NCI-H1694 treated with DMSO at 0.1 percent for 48 hours (cell line): ENCODE results near the gene CLIC4.
"Not testable (repeated sequence)": the region's sequence is repeated elsewhere in the genome, so short reads cannot be mapped to it uniquely, and the experiment has no call there.

Experiments
- DNase-seq: peaks from one replicate; lab custom pipeline; 2025; lab: John Stamatoyannopoulos, UW

Gene CLIC4

DNA sequence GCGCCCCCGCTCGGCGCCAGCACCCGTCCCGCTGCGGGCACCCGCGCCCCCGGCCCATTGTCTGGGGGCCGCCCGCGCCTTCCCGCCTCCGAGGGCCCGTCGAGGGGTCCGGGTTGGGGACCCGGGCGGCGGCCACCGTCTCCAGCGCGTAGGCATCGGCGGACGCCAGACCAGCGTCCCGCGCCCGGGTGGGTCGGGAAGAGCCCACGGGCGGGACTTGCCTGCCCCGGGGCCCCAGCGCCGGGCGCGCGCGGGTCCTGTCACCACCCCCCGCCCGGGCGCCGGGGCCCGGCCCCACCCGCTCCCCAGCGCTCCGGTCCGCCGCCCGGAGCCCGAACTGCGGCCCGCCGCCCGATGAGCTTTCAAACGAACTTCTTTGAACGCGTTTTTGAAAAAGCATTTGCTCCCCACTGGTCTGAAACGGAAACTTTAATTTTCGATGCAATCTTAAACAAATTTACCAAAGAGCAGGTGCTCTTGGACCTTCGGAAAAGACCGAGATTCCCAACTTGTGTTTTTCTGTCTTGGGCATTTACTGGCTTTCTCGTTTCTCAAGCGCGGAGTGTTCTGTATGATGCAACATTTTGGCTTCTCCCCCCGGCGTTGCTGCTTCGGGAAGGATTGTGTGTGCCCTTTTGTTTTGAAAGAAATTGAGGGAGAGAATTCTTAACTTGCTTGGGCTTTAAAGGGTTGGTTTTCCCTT is 615 bp downstream of the CLIC4 start:
- DNase-seq = no peak

DNA sequence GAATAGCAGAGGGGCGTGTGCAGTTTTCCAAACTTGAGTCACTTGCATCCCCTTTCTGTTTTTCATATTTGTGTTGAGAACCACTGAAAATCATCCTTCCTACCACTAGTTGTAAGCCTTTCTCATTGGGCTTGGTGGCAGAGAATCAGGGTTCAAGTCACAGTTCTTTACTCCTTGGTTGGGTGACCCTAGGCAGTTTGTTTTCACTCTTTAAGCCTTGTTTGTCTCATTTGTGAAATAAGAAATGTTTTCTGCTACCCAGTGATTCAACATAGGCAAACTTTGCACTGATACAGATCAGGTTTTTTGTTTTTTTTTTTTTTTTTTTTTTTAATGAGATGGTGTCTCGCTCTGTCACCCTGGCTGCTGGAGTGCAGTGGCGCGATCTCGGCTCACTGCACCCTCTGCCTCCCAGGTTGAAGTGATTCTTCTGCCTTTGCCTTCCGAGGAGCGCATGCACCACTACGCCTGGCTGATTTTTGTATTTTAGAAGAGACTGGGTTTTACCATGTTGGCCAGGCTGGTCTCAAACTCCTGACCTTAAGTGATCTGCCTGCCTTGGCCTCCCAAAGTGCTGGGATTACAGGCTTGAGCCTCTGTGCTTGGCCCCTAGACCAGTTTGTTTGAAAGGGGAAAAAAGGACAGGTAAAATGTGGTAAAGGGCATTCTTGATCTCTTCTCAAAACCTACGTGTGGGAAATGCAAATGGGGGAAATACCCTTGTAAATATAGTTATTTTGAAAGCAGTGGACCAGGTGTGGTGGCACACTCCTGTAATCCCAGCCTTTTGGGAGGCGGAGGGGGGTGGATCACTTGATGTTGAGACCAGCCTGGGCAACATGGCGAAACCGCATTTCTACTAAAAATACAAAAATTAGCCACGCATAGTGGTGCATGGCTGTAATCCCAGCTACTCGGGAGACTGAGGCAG is 3.2 kb downstream of the CLIC4 start:
- no peak for DNase-seq

DNA sequence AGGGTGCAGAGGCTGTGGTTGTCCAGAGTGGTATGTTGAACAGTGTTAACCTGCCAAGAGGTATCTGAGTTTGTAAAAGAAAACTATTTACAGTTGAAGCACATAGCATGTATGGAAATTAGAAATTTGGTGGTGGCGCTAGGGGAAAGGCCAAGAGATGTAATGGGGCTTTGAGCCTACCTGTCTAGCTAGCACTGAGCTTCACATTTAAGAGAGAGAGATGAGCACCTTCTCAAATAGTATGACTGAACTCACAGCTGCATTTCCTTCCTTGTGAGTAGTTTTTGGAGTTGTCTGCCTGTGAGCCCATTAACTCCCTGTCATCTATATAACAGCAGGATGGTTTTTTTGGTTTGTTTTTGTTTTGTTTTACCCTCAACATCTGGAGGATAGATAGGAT is 4.0 kb downstream of the CLIC4 start:
- no peak for DNase-seq

DNA sequence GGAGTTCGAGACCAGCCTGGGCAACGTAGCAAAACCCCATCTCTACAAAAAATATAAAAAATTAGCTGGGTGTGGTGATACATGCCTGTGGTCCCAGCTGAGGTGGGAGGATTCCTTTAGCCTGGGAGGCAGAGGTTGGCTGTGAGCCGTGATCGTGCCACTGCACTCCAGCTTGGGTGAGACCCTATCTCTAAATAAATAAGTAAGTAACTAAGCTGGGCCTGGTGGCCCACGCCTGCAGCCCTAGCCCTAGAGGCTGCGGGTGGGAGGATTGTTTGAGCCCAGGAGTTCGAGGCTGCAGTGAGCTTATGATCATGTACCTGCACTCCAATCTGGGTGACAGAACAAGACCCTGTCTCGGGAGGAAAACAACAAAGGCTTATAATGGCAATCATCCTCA is 4.6 kb downstream of the CLIC4 start:
- DNase-seq = no peak

DNA sequence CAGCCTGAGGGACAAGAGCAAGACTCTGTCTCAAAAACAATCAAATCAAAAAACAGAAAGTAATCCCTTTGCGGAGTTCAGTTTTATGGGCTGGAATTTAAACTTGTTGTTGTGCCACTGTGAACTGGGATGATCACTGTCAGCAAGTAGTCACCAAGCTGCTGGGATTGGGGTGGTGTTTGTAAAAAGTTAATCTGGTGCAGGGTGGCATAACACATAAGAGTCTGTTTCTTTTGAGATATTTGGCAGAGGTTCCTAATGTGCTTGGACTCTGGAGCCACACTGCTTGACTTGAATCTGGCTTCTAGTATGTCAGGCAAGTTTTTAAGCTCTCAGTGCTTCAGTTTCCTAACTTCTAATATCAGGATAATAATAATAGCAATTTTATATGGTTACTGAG is 6.6 kb downstream of the CLIC4 start:
- no peak for DNase-seq

DNA sequence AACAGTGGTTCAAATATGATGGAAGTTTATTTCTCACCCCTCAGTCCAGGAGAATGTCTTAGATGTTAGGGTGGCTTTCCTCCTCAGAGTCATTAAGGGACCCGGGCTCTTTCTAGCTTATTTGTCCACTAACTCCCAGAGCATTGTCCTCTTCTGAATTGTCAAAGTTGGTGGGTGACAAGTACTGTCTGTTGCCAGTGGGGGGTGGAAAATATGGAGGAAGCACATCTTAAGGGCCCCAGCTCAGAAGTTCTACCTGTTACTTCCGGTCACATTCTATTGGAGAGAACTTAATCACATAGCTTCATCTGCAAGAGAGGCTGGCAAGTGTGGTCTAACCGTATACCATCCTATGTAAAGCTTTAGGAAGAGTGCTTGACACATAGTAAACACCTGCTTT is 7.1 kb downstream of the CLIC4 start:
- DNase-seq = no peak

DNA sequence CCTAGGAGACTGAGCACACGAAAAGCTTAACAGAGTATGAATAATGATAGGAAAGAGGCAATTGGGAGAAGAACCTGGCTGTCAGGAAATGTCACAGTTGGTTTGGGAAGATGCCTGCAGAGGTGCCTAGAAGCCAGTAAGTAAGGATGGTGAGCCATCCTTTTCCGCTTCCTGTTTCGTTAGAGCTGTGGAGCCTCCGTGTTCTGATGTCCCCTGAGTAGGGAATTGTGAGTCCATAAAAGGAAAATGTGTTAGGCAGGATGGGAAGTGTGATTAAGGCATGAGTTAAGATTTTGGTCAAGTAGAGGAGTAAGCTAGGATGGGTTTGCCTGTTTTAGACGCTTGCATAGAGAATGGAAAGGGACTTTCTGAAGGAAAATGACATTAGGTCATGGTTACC is 9.0 kb downstream of the CLIC4 start:
- DNase-seq = no peak

DNA sequence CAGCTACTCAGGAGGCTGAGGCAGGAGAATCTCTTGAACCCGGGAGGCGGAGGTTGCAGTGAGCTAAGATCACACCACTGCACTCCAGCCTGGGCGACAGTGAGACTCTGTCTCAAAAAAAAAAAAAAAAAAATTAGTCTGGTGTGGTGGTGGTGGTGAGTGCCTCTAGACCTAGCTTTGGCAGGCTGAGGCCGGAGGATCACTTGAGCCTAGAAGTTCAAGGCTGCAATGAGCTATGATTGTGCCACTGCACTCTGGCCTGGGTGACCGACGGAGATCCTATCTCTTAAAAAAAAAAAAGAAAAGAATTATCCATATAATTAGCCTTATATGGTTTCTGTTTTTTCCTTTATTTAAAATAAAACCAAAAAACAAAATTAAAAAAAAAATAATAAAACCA is 10.1 kb downstream of the CLIC4 start:
- DNase-seq = not testable (repeated sequence)

DNA sequence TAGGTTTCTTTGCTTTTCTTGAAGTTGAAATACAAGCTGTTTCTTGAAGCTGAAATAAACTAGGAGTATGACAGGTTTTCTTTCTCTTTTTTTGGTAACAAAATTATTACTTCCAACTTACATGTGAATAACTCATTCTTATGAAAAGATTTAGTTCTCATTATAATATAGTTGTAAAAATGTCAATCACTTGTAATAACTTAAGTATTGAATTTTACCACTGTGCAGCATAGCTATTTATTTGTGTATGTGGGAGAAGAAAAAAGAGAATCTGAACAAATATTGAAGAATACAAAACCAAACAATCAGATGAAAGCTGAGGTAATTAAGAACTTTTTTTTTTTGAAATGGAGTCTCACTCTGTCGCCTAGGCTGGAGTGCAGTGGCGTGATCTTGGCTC is 11.1 kb downstream of the CLIC4 start:
- no peak for DNase-seq

DNA sequence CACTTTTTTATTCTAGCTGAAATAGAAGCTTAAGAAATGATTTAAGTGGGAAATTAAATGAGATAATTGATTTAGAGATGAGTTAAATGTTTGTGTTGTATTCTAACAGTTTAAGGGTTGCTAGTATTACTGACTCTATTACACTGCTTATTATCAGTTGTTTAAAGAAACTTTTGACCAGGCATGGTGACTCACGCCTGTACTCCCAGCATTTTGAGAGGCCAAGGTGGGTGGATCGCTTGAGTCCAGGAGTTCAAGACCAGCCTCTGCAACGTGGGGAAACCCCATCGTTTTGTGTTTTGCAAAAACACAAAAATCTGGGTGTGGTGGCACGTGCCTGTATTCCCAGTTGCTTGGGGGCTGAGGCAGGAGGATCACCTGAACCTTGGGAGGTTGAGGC is 14.2 kb downstream of the CLIC4 start:
- DNase-seq = no peak

DNA sequence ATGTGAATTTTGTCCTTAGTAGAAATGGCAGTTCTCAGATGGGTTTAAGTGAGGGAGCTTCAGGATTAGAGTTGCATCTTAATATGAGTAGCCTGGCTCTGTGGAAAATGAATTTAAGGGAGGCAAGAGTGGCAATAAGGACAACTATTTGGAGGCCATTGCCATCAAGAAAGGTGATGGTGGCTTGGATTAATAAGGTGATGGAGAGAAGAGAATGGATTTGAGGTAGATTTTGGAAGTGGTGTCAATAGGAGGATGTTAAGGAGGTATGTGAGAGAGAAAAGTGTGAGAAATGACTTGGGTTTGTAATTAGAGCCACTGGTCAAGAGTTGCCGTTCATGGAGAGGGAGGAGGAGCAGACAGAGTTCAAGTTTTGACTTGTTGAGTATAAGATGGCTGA is 16.3 kb downstream of the CLIC4 start:
- DNase-seq = no peak

DNA sequence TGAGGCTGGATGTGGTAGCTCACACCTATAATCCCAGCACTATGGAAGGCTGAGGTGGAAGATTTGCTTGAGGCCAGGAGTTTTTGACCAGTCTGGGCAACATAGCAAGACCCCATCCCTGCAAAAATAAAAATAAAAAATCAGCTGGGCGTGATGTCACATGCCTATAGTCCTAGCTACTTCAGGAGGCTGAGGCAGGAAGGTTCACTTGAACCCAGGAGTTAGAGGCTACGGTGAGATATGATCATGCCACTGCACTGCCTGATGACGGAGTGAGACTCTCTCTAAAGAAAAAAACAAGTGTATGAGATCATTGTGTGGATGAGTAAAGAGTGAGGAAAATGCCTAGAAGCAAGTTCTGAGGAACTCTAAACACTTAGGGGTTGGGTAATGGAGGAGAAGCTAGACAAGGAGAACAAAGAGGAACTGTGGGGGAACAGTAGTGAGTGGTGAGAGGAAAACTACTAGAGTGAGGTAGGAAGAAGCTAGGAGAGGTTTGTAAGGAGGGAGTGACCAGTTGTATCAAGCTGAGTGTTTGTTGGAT is 17.0 kb downstream of the CLIC4 start:
- DNase-seq = no peak

DNA sequence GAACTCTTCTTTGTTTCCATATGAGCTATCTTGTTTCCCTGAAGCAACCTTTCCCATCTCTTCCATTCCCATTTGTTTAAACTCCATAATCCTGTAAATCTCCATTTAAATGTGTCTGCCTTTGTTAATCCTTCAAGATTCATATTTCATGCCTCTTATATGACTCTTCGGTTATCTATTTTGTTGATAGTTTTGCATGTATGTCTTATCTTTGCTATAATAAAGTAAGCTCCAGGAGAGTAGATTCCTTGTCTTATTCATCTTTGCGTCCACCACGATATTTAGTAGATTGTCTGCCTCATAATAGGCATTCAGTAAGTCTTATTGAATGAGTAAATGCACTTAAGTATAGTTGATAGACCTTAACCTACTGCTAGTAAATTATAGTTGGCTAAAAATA is 18.4 kb downstream of the CLIC4 start:
- no peak for DNase-seq

DNA sequence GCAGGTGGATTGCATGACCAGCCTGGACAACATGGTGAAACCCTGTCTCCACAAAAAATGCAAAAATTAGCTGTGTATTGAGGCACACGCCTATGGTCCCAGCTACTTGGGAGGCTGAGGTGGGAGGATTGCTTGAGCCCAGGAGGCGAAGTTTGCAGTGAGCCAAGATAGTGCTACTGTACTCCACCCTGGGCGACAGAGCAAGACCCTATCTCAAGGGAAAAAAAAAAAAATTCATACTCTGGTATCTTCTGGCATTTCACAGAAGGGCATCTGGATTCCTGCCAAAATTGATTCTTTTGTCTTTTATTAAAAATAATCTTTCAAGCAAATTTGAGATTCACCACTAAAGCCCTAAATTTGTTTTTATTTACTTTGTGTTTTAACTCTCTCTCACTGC is 19.2 kb downstream of the CLIC4 start:
- DNase-seq = no peak

DNA sequence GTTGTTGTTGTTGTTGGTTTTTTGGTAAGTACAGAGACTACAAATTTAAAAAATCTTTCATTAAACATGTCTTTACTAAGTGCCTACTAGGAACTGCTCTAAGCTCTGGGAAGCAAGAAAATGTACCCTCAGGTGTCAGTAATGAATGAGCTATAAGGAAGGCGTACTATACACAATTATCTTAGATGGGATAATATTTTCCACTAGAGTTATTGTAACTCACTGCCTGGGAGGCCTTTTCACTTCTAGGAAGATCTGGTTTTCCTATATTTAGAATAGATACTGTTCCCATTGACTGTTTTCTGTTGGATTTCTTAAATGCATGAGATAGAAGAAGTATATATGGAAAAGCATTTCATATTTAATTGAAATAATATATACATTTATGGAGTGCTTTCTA is 19.6 kb downstream of the CLIC4 start:
- DNase-seq = no peak

DNA sequence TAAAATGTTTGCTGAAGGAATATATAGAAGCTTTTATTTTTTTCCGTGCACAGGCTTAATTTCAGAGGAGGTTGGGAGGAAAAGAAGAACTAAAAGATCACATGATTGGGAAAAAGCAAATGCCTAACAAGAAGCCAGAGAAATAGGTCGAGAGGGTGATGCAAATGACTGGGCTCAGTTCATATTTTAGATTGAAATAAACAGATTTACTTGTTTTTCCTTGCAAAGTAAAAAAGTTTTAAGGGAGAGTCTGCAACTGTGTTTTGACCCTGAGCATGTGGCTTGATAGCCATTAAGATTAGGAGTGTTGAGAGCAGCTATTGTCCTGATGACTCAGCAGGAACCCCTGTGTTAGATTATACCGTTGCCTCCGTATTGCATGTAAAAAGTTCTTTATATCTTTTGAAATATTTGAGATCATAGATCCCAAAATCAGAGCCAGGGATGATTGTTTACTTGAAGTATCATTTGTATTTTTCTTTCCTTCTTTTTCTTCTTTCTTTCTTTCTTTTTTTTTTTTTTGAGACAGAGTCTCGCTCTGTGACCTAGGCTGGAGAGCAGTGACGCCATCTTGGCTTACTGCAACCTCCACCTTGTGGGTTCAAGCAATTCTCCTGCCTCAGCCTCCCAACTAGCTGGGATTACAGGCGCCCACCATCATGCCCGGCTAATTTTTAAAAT is 20.2 kb downstream of the CLIC4 start:
- no peak for DNase-seq

DNA sequence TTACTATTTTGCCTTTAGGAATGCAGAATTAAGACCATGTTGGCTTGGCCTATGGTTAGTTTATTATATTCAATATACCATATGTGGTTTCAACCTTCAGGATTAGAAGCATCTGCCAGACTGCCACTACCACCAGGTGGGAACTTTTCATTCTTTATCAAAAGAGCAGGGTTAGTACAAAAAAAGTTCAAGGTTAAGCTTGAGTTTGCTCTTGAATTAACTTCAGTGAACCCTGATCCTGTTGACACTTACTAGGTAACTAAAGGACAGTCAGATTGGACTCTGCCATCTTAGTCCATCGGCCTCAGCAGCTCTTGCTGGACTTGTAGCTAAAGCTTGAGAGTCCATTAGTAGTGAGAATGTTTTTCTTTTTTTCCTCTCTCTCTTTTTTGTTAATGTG is 22.1 kb downstream of the CLIC4 start:
- no peak for DNase-seq

DNA sequence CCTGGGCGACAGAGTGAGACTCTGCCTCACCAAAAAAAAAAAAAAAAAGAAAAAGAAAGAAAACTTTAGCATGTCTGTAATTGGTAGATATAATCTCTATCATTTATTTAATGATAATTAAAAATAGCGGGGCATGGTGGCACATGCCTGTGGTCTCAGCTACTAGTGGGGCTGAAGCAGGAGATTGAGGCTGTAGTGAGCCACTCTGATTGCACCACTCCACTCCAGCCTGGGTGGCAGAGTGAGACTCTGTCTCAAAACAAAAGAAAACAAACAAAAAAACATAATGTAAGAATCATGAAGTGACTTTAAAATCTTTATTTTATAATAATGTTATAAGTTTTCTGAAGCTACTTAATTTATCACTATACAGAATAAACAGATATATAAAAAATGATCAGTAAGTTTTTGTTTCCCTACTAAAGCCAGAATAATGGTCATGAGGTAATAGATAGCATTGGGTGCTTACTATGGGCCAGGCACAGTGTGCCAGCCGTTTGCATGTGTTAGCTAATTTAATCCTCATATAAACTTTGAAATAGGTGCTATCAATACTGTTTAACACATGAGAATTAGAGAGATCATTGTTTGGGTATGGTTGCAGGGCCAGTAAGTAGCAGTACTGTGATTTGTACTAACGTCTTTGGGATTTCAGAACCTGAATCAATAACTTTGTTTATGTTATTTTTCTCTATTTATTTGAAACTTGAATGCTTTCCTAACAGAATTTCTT is 23.8 kb downstream of the CLIC4 start:
- DNase-seq = no peak

DNA sequence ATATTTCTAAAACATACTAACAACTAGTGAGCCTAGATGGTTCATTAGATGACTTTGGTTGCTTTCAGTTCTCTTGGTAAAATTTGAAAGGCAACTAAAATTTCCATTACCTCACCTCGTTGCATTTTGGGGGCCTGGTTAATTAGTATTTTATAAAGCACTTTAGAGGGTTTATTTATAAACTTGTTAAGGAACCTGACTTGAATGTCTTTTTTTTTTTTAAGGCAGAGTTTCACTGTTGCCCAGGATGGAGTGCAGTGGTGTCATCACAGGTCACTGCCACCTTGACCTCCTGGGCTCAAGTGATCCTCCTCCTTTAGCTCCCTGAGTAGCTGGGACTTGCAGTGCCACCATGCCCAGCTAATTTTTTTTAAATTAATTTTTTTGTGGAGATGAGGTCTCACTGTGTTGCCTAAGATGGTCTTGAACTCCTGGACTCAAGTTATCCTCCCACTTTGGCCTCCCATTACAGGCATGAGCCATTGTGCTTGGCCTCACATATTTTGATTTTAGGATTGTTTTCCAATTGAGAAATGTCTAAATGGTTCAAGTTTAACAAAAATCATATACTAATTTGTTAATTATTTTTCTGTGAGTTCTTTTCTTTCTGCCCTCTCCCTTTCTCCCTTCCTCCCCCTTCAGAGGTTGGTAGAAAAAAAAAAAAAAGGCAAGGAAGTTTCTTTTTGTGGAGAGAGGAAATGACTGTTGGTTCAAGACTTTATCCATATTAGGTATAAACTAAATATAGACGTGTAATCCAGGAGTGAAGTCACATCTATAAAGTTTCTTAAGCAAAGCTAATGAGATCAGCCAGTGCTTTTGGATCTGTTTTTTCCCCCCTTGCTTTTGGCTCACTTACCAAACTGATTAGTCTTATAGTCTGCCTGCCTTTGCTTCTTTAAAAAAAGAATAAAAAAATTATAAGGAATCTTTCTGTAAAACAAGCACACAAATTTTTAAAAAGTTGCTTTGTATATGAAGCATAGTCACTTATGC is 24.7 kb downstream of the CLIC4 start:
- no peak for DNase-seq

DNA sequence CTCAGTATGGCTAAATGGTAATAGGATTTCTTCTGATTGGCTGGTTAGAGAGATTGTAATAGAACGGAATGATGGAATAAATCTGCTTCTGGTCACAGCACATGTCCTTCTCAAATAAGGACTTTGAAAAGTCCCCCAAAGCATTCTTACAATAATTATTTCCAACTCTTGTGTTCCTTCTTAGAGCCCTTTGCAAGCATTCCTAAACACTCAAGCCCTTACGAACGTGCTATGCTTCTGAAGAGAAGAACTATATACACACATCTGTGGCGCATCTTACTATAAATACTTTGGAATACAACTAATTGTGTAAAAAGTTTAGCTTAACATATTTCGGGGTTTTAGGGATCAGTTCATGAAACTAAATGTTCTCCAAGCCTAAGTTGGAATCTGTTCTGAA is 25.6 kb downstream of the CLIC4 start:
- DNase-seq = no peak

DNA sequence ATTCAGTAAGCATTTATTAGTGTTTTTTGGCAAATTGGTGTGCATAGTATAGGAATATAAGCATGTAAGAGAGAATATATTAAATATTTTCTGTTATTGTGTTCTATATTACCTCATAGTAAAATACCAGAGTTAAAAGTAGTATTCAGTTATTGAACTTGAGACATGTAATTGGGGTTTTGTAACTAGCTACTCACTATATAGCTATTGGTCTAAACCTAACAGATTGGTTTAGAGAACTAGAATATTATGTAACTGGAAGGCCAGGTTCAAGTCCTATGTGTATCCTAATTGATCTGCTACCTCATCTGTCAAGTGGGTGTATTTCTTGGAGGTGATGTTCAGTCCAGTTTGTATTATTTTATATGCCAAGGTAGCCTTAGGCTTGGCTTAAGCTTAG is 26.3 kb downstream of the CLIC4 start:
- DNase-seq = no peak
